HepG2 (cell line): ENCODE results near the gene EIF5A. TPM values are rescaled to one million over a fixed set of nuclear protein-coding genes. Genes with fewer than 3 reads are reported as not detected.
A peak's percentile ranks its signal among the peaks of the same experiment; 100 is the strongest.

Experiments used
- BHLHE40 ChIP-seq: IDR thresholded peaks from 2 replicates; pipeline ENCODE4 v1.6.1; 2011; ENCODE audit warnings: low read length, improper control_type of control experiment
- DNMT1 ChIP-seq: sonication (generic); formaldehyde crosslinking; IDR thresholded peaks from 2 replicates; pipeline ENCODE4 v1.5.1; 2020; ENCODE audit warnings: mild to moderate bottlenecking, missing genetic modification reagents
- ELF1 ChIP-seq: sonication (generic); formaldehyde crosslinking; IDR thresholded peaks from 2 replicates; pipeline ENCODE4 v1.4.0; 2020; ENCODE audit warnings: missing genetic modification reagents
- ERF ChIP-seq: IDR thresholded peaks from 2 replicates; pipeline ENCODE4 v1.6.1; 2018; ENCODE audit warnings: missing biosample characterization, missing genetic modification reagents
- KLF12 ChIP-seq: sonication (generic); formaldehyde crosslinking; IDR thresholded peaks from 2 replicates; pipeline ENCODE4 v1.4.0; 2020; ENCODE audit warnings: missing genetic modification reagents, borderline replicate concordance
- KMT2B ChIP-seq: IDR thresholded peaks from 2 replicates; pipeline ENCODE4 v1.6.1; 2016; ENCODE audit warnings: missing genetic modification reagents, missing compliant biosample characterization
- MIER2 ChIP-seq: IDR thresholded peaks from 2 replicates; pipeline ENCODE4 v1.6.1; 2016; ENCODE audit warnings: missing biosample characterization, missing genetic modification reagents
- MXI1 ChIP-seq: IDR thresholded peaks from 3 replicates; pipeline ENCODE4 v1.6.1; 2012; ENCODE audit warnings: low read depth, low read length, inconsistent platforms, borderline replicate concordance
- MYNN ChIP-seq: sonication (generic); formaldehyde crosslinking; IDR thresholded peaks from 2 replicates; pipeline ENCODE4 v1.4.0; 2020; ENCODE audit warnings: mild to moderate bottlenecking, low read depth, missing genetic modification reagents
- POGZ ChIP-seq: sonication (generic); formaldehyde crosslinking; IDR thresholded peaks from 2 replicates; pipeline ENCODE4 v1.4.0; 2020; ENCODE audit warnings: mild to moderate bottlenecking, missing genetic modification reagents
- RBFOX2 ChIP-seq: fragments of 200-400 bp; formaldehyde crosslinking; IDR thresholded peaks from 2 replicates; pipeline ENCODE4 v1.6.1; 2017; ENCODE audit warnings: low read depth, mild to moderate bottlenecking, low read length
- RFX3 ChIP-seq: IDR thresholded peaks from 2 replicates; pipeline ENCODE4 v1.6.1; 2016; ENCODE audit warnings: missing biosample characterization, missing genetic modification reagents
- TGIF2 ChIP-seq: IDR thresholded peaks from 2 replicates; pipeline ENCODE4 v1.6.1; 2016; ENCODE audit warnings: control low read depth, missing compliant biosample characterization
- ZFX ChIP-seq: sonication (generic); formaldehyde crosslinking; IDR thresholded peaks from 2 replicates; pipeline ENCODE4 v1.4.0; 2020; ENCODE audit warnings: mild to moderate bottlenecking, low read depth, missing genetic modification reagents, moderate library complexity
- ZNF337 ChIP-seq: sonication (generic); formaldehyde crosslinking; IDR thresholded peaks from 2 replicates; pipeline ENCODE4 v1.5.1; 2020; ENCODE audit warnings: missing genetic modification reagents, low read depth, mild to moderate bottlenecking, borderline replicate concordance
- ZNF33A ChIP-seq: sonication (generic); formaldehyde crosslinking; IDR thresholded peaks from 2 replicates; pipeline ENCODE4 v1.5.1; 2020; ENCODE audit warnings: missing genetic modification reagents, mild to moderate bottlenecking, moderate library complexity, borderline replicate concordance
- ZNF709 ChIP-seq: sonication (generic); formaldehyde crosslinking; IDR thresholded peaks from 2 replicates; pipeline ENCODE4 v1.5.0; 2020; ENCODE audit warnings: mild to moderate bottlenecking, missing genetic modification reagents
- ZNF746 ChIP-seq: sonication (generic); formaldehyde crosslinking; IDR thresholded peaks from 2 replicates; pipeline ENCODE4 v1.8.0; 2022; ENCODE audit warnings: mild to moderate bottlenecking, missing genetic modification reagents
- ZNF883 ChIP-seq: sonication (generic); formaldehyde crosslinking; IDR thresholded peaks from 2 replicates; pipeline ENCODE4 v1.5.1; 2020; ENCODE audit warnings: mild to moderate bottlenecking, missing genetic modification reagents; ENCODE audit errors: not compliant biosample characterization
- ZSCAN25 ChIP-seq: sonication (generic); formaldehyde crosslinking; IDR thresholded peaks from 2 replicates; pipeline ENCODE4 v1.8.0; 2022; ENCODE audit warnings: mild to moderate bottlenecking, missing genetic modification reagents
- polyA plus RNA-seq, 8 experiments: library from polyadenylated mRNA; depleted of rRNA in 3 of 8; stranded (reverse) in 7 of 8; unstranded in 1 of 8; fragments of >200 nt; fragmentation: Illumina TruSeq in 4 of 8; extraction: Trizol in 4 of 8; gene quantifications; 2 replicates each; pipeline versions ENCODE4 v1.2.1 to v1.2.3, GENCODE V29; 2011 to 2016; ENCODE audit warnings: low read depth in 4 of 8, missing spikeins in 1 of 8, mixed read lengths in 1 of 8; ENCODE audit not compliant: insufficient read depth in 1 of 8
- total RNA-seq, 5 experiments: library from RNA; depleted of rRNA; stranded (reverse); fragments of >200 nt; fragmentation: Illumina TruSeq; extraction: Trizol; gene quantifications; 2 replicates each; pipeline ENCODE4 v1.2.3, GENCODE V29; 2016; ENCODE audit warnings: low read depth in 1 of 5
- TF ChIP-seq, protein P1 (sequence below): sonication (generic); formaldehyde crosslinking; IDR thresholded peaks from 2 replicates; pipeline ENCODE4 v1.4.0; 2020; ENCODE audit warnings: missing genetic modification reagents
- TF ChIP-seq, protein P2 (sequence below): sonication (generic); formaldehyde crosslinking; IDR thresholded peaks from 2 replicates; pipeline ENCODE4 v1.8.0; 2022; ENCODE audit warnings: mild to moderate bottlenecking, missing genetic modification reagents, moderate library complexity
- TF ChIP-seq, protein P3 (sequence below): sonication (generic); formaldehyde crosslinking; IDR thresholded peaks from 2 replicates; pipeline ENCODE4 v1.9.0; 2022; ENCODE audit warnings: missing genetic modification reagents, mild to moderate bottlenecking, borderline replicate concordance
- TF ChIP-seq, protein P4 (sequence below): sonication (generic); formaldehyde crosslinking; IDR thresholded peaks from 2 replicates; pipeline ENCODE4 v1.8.0; 2022; ENCODE audit warnings: missing genetic modification reagents, mild to moderate bottlenecking, moderate library complexity, borderline replicate concordance
- TF ChIP-seq, protein P5 (sequence below): fragments of 450-650 bp; IDR thresholded peaks from 2 replicates; pipeline ENCODE4 v1.6.1; 2016

Gene EIF5A
- total and polyA plus RNA-seq, 2 of the 13 experiments (the other 11 are each of a cell fraction or from before 2014, with no cell fraction given) = 319 to 337 TPM

DNA sequence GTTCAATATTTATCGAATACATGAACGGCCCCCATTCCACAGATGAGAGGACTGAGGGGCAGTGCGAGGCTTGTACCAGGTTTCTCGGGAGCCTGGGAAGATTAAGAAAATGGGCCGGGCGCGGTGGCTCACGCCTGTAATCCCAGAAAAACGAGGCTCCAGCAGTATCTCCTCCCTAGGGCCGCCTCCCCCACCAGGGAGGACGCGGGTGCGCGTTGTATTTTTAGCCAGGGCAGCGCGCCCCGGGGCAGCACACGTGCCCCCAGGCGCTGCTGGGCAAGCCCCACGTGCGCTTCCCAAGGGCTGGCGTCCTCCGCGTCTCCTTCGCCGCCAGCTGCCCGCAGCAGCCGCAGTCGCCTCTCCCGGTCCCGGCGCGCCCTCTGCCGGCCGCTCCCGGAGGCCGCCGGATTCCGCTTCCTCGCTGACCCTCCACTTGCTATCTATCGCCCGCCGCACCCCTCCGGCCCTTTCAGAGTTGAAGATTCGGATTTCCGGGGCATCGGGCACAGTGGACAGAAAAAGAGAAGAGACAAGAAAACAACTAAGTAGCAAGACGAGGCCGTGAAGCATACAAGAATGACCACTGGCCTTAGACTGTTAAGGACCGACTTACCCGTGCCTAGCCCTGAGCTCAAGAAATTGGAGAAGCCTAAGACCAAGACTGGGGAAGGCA lies 11.1 kb upstream of the EIF5A start (continued):
- TF ChIP-seq, protein P1, sequence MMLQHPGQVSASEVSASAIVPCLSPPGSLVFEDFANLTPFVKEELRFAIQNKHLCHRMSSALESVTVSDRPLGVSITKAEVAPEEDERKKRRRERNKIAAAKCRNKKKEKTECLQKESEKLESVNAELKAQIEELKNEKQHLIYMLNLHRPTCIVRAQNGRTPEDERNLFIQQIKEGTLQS (CRISPR knock-in tag) = 0 out of 2 replicates have a peak, but pooled peaks have one; percentile 9
- TF ChIP-seq MXI1 (peak; percentile 93), POGZ (no peak), ZFX (0 out of 2 replicates have a peak, but pooled peaks have one; percentile 28), BHLHE40 (peak; percentile 86), ZNF746 (CRISPR knock-in tag) (no peak), RBFOX2 (peak; percentile 58), ELF1 (CRISPR knock-in tag) (peak; percentile 34; the same call in 1 of the 2 replicates), KLF12 (CRISPR knock-in tag) (0 out of 2 replicates have a peak, but pooled peaks have one; percentile 41), ZNF709 (peak; percentile 55; the same call in 1 of the 2 replicates), KMT2B (CRISPR knock-in tag) (0 out of 2 replicates have a peak, but pooled peaks have one; percentile 38), TGIF2 (peak; percentile 19; the same call in 1 of the 2 replicates), ZNF883 (CRISPR knock-in tag) (peak; percentile 66), ZSCAN25 (CRISPR knock-in tag) (peak; percentile 90), MIER2 (CRISPR knock-in tag) (no peak), DNMT1 (peak; percentile 61; the same call in 1 of the 2 replicates), ZNF33A (CRISPR knock-in tag) (no peak), MYNN (CRISPR knock-in tag) (no peak), ERF (CRISPR knock-in tag) (peak; percentile 73), RFX3 (CRISPR knock-in tag) (no peak), ZNF337 (CRISPR knock-in tag) (no peak)
- TF ChIP-seq, protein P2, sequence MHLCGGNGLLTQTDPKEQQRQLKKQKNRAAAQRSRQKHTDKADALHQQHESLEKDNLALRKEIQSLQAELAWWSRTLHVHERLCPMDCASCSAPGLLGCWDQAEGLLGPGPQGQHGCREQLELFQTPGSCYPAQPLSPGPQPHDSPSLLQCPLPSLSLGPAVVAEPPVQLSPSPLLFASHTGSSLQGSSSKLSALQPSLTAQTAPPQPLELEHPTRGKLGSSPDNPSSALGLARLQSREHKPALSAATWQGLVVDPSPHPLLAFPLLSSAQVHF (CRISPR knock-in tag) = 0 out of 2 replicates have a peak, but pooled peaks have one; percentile 76
- TF ChIP-seq, protein P3, sequence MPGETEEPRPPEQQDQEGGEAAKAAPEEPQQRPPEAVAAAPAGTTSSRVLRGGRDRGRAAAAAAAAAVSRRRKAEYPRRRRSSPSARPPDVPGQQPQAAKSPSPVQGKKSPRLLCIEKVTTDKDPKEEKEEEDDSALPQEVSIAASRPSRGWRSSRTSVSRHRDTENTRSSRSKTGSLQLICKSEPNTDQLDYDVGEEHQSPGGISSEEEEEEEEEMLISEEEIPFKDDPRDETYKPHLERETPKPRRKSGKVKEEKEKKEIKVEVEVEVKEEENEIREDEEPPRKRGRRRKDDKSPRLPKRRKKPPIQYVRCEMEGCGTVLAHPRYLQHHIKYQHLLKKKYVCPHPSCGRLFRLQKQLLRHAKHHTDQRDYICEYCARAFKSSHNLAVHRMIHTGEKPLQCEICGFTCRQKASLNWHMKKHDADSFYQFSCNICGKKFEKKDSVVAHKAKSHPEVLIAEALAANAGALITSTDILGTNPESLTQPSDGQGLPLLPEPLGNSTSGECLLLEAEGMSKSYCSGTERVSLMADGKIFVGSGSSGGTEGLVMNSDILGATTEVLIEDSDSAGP (CRISPR knock-in tag) = peak; percentile 63; the same call in 1 of the 2 replicates
- TF ChIP-seq, protein P4, sequence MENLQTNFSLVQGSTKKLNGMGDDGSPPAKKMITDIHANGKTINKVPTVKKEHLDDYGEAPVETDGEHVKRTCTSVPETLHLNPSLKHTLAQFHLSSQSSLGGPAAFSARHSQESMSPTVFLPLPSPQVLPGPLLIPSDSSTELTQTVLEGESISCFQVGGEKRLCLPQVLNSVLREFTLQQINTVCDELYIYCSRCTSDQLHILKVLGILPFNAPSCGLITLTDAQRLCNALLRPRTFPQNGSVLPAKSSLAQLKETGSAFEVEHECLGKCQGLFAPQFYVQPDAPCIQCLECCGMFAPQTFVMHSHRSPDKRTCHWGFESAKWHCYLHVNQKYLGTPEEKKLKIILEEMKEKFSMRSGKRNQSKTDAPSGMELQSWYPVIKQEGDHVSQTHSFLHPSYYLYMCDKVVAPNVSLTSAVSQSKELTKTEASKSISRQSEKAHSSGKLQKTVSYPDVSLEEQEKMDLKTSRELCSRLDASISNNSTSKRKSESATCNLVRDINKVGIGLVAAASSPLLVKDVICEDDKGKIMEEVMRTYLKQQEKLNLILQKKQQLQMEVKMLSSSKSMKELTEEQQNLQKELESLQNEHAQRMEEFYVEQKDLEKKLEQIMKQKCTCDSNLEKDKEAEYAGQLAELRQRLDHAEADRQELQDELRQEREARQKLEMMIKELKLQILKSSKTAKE = no peak
- TF ChIP-seq, protein P5, sequence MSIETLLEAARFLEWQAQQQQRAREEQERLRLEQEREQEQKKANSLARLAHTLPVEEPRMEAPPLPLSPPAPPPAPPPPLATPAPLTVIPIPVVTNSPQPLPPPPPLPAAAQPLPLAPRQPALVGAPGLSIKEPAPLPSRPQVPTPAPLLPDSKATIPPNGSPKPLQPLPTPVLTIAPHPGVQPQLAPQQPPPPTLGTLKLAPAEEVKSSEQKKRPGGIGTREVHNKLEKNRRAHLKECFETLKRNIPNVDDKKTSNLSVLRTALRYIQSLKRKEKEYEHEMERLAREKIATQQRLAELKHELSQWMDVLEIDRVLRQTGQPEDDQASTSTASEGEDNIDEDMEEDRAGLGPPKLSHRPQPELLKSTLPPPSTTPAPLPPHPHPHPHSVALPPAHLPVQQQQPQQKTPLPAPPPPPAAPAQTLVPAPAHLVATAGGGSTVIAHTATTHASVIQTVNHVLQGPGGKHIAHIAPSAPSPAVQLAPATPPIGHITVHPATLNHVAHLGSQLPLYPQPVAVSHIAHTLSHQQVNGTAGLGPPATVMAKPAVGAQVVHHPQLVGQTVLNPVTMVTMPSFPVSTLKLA = peak; percentile 98
